IPS-NIHi7 (cell line): ENCODE results near the gene CRB2.

Source experiments
- DNase-seq: peaks from one replicate; pipeline ENCODE4 v3.0.0; 2012; ENCODE audit warnings: mixed read lengths; ENCODE audit errors: extremely low spot score

The CRB2 gene

GRCh38 chr9:123355761-123356431 lies at the start of gene CRB2:
Gene CRB2 (plus strand): TSS chr9:123356197. CDS start chr9:123356261, 64 bp downstream.
- peak; percentile 71 for DNase-seq

GRCh38 chr9:123309611-123310010 lies 46.4 kb upstream of the CRB2 start:
- no peak for DNase-seq

- no peak for DNase-seq
Measured at GRCh38 chr9:123310551-123311249, 45.3 kb upstream of the CRB2 start.

- DNase-seq: no peak
Measured at GRCh38 chr9:123311250-123311752, 44.7 kb upstream of the CRB2 start.

- DNase-seq: no peak
Measured at GRCh38 chr9:123312306-123312877, 43.6 kb upstream of the CRB2 start.

- DNase-seq: no peak
Measured at GRCh38 chr9:123314617-123315016, 41.4 kb upstream of the CRB2 start.

- DNase-seq: no peak
Measured at GRCh38 chr9:123315635-123316034, 40.4 kb upstream of the CRB2 start.

- no peak for DNase-seq
Measured at GRCh38 chr9:123316053-123316718, 39.8 kb upstream of the CRB2 start.

GRCh38 chr9:123318202-123318601 lies 37.8 kb upstream of the CRB2 start:
- no peak for DNase-seq

GRCh38 chr9:123318961-123319421 lies 37.0 kb upstream of the CRB2 start:
- no peak for DNase-seq

GRCh38 chr9:123319541-123320339 lies 36.3 kb upstream of the CRB2 start:
- no peak for DNase-seq

- no peak for DNase-seq
Measured at GRCh38 chr9:123320814-123321213, 35.2 kb upstream of the CRB2 start.

GRCh38 chr9:123321616-123322272 lies 34.3 kb upstream of the CRB2 start:
- DNase-seq: no peak

GRCh38 chr9:123322273-123323195 lies 33.5 kb upstream of the CRB2 start:
- no peak for DNase-seq

- DNase-seq: no peak
Measured at GRCh38 chr9:123323196-123324013, 32.6 kb upstream of the CRB2 start.

- no peak for DNase-seq
Measured at GRCh38 chr9:123324767-123325183, 31.2 kb upstream of the CRB2 start.

- no peak for DNase-seq
Measured at GRCh38 chr9:123326187-123326586, 29.8 kb upstream of the CRB2 start.

GRCh38 chr9:123326662-123327093 lies 29.3 kb upstream of the CRB2 start:
- DNase-seq: peak; percentile 50

GRCh38 chr9:123327697-123328100 lies 28.3 kb upstream of the CRB2 start:
- DNase-seq: no peak
